Measurements from ENCODE around the gene RHOJ.

Gene RHOJ

GRCh38 chr14:63212776-63213500 is 8.7 kb downstream of the RHOJ start:
- DNase-seq (ENCODE audit: low read depth), result no peak
- no peak overlapping the region for H3K4me3 ChIP-seq (ENCODE audit: low read length)
- no peak for TF ChIP-seq CTCF (IDR thresholded peaks at IDR 0.05; ENCODE audit: insufficient read depth, low read depth, low read length, missing control alignments)

- no peak for DNase-seq (ENCODE audit: low read depth)
- TF ChIP-seq CTCF (IDR thresholded peaks at IDR 0.05; ENCODE audit: insufficient read depth, low read depth, low read length, missing control alignments), result no peak
- H3K4me3 ChIP-seq (ENCODE audit: low read length), result no peak overlapping the region
Observed at GRCh38 chr14:63214417-63215196, 10.4 kb downstream of the RHOJ start.

- no peak for DNase-seq (ENCODE audit: low read depth)
- TF ChIP-seq CTCF (IDR thresholded peaks at IDR 0.05; ENCODE audit: insufficient read depth, low read depth, low read length, missing control alignments), result no peak
- H3K4me3 ChIP-seq (ENCODE audit: low read length), result no peak overlapping the region
Observed at GRCh38 chr14:63220526-63220925, 16.3 kb downstream of the RHOJ start.

- TF ChIP-seq CTCF (IDR thresholded peaks at IDR 0.05; ENCODE audit: insufficient read depth, low read depth, low read length, missing control alignments), result no peak
- H3K4me3 ChIP-seq (ENCODE audit: low read length), result no peak overlapping the region
- no peak for DNase-seq (ENCODE audit: low read depth)
Observed at GRCh38 chr14:63223596-63223995, 19.4 kb downstream of the RHOJ start.

GRCh38 chr14:63224196-63224595 is 20.0 kb downstream of the RHOJ start:
- no peak overlapping the region for H3K4me3 ChIP-seq (ENCODE audit: low read length)
- DNase-seq (ENCODE audit: low read depth), result no peak
- no peak for TF ChIP-seq CTCF (IDR thresholded peaks at IDR 0.05; ENCODE audit: insufficient read depth, low read depth, low read length, missing control alignments)

GRCh38 chr14:63228217-63228616 is 24.0 kb downstream of the RHOJ start:
- H3K4me3 ChIP-seq (ENCODE audit: low read length), result no peak overlapping the region
- TF ChIP-seq CTCF (IDR thresholded peaks at IDR 0.05; ENCODE audit: insufficient read depth, low read depth, low read length, missing control alignments), result no peak
- DNase-seq (ENCODE audit: low read depth), result no peak

Data from epithelial cell of esophagus (primary cell).